ENCODE results near the gene ZBTB46.
"Not testable (repeated sequence)": the region's sequence is repeated elsewhere in the genome, so short reads cannot be mapped to it uniquely, and the experiment has no call there.

ZBTB46 gene

DNA sequence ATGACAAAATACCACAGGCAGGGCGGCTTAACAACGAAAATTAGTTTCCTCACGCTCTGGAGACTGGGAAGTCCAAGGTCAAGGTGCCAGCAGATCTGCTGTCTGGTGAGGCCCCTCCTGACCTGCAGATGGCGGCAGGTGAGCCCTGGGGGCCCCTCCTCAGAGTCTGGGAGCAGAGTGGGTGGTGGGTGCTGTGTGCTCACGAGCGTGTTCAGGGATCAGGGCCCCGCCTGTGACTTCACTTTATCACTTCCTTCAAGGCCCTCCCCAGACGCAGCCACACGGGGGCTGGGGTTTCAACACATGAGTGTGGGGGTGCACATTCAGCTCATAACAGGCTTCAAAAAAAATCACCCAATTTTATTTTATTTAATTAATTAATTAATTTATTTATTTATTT lies 52.2 kb downstream of the ZBTB46 start:
- DNase-seq (ENCODE audit: low spot score) = no peak
- in situ Hi-C loops (cut with MboI; ENCODE audit: low sequenced_read_pairs, unreplicated experiment) = no loop called here
- TF ChIP-seq CTCF (IDR thresholded peaks at IDR 0.05; ENCODE audit: borderline replicate concordance, control extremely low read depth, extremely low read depth, insufficient read depth, missing control alignments) = no peak

- in situ Hi-C loops (cut with MboI; ENCODE audit: low sequenced_read_pairs, unreplicated experiment) = no loop called here
- TF ChIP-seq CTCF (IDR thresholded peaks at IDR 0.05; ENCODE audit: borderline replicate concordance, control extremely low read depth, extremely low read depth, insufficient read depth, missing control alignments) = no peak
- DNase-seq (ENCODE audit: low spot score) = no peak
These were observed 52.9 kb downstream of the ZBTB46 start for GRCh38 chr20:63778034-63778752.

DNA sequence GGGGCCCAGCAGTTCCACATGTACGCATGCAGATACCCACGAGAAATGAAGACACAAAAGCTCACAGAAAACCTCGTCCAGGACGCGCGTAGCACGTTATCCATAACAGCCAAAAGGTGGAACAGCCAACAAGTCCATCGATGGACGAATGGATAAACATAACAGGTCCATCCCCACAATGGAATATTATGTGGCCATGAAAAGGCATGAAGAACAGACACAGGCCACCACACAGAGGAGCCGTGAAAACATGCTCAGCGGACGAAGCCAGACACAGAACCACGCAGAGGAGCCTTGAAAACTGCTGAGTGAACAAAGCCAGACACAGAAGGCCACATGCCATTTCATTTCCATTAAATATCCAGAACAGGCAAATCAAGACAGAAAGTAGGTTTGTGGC lies 53.5 kb downstream of the ZBTB46 start:
- in situ Hi-C loops (cut with MboI; ENCODE audit: low sequenced_read_pairs, unreplicated experiment) = no loop called here
- DNase-seq (ENCODE audit: low spot score) = no peak
- TF ChIP-seq CTCF (IDR thresholded peaks at IDR 0.05; ENCODE audit: borderline replicate concordance, control extremely low read depth, extremely low read depth, insufficient read depth, missing control alignments) = no peak

DNA sequence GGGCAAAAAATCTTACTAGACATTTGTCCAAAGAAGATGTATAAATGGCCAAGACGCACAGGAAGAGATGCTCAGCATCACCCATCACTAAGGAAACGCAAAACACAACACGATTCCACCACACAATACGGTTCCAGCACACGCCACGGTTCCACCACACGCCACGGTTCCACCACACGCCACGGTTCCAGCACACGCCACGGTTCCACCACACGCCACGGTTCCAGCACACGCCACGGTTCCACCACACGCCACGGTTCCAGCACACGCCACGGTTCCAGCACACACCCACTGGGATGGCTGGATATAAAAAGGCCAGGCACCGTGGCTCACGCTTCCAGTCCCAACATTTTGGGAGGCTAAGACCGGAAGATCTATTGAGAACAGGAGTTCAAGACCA lies 54.2 kb downstream of the ZBTB46 start:
- in situ Hi-C loops (cut with MboI; ENCODE audit: low sequenced_read_pairs, unreplicated experiment); DNase-seq (ENCODE audit: low spot score): not testable (repeated sequence)

- no peak for DNase-seq (ENCODE audit: low spot score)
- TF ChIP-seq CTCF (IDR thresholded peaks at IDR 0.05; ENCODE audit: borderline replicate concordance, control extremely low read depth, extremely low read depth, insufficient read depth, missing control alignments) = no peak
- in situ Hi-C loops (cut with MboI; ENCODE audit: low sequenced_read_pairs, unreplicated experiment) = no loop called here
These were observed 55.7 kb downstream of the ZBTB46 start for GRCh38 chr20:63775096-63775978.

- no peak for TF ChIP-seq CTCF (IDR thresholded peaks at IDR 0.05; ENCODE audit: borderline replicate concordance, control extremely low read depth, extremely low read depth, insufficient read depth, missing control alignments)
- in situ Hi-C loops (cut with MboI; ENCODE audit: low sequenced_read_pairs, unreplicated experiment) = no loop called here
- no peak for DNase-seq (ENCODE audit: low spot score)
These were observed 56.8 kb downstream of the ZBTB46 start for GRCh38 chr20:63774306-63774705.

All from GM13976 (cell line).